ENCODE data around the gene PTPN20. TPM values are rescaled to one million over a fixed set of nuclear protein-coding genes. Genes with fewer than 3 reads are reported as not detected.
A peak's percentile ranks its signal among the peaks of the same experiment; 100 is the strongest.

The PTPN20 gene
- total and polyA plus RNA-seq, 2 of the 4 experiments (the other 2 are of a cell fraction): 0.14 TPM; not detected in 1

DNA sequence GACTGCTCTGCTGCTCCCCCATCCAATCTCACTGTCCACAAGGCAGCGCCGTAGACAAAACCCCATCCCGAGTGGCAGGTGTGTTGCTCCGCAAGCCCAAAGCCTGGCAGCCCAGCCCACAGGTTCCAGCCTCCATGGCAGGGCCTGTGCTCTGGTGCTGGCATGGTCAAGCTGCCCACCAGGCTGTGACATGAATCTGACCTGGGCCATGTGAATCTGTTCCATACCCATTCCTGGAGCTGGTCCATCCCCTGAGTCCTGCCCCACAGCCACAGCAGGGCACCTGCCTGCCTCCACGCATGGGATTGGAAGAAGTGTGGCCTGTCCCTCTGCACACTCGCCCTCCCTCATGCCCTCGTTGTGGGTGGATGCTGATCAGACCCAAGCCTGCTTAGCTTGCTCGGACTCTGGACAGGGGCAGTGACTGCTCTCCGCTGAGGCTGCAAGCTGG lies 128.8 kb downstream of the PTPN20 start:
- Histone ChIP-seq H4K91ac (ENCODE audit: insufficient read depth, low read depth, low read length) (no peak overlapping the region), H4K8ac (ENCODE audit: low read depth in 2 of 2, low read length in 2 of 2) (no peak overlapping the region), H3K56ac (ENCODE audit: extremely low read depth, insufficient read depth, low read length) (no peak overlapping the region), H3K9me3 (ENCODE audit: control insufficient read depth, insufficient read depth, low read length) (no peaks in the 10 kb centered on the region), H3K9me1 (ENCODE audit: insufficient read depth, low read length) (no peaks in the 10 kb centered on the region), H3K14ac (replicated peaks; ENCODE audit: low read depth, low read length) (no peak overlapping the region), H2BK20ac (ENCODE audit: low read depth, low read length) (no peak overlapping the region), H4K5ac (ENCODE audit: low read depth, low read length) (no peak overlapping the region), H3K23ac (ENCODE audit: low read depth, low read length) (no peak overlapping the region), H3K4me2 (ENCODE audit: low read depth, low read length) (no peak overlapping the region), H3K79me1 (ENCODE audit: low read depth in 1 of 2, low read length in 2 of 2) (no peaks in the 10 kb centered on the region), H3K27me3 (ENCODE audit: control insufficient read depth, insufficient read depth, low read length) (peaks cover 28% of the 10 kb centered on the region), H2BK120ac (ENCODE audit: low read depth, low read length) (no peak overlapping the region), H2AFZ (replicated peaks; ENCODE audit: low read length, poor library complexity) (peak overlapping the region; percentile 29), H3K4ac (ENCODE audit: low read depth, low read length) (no peak overlapping the region), H2AK9ac (replicated peaks; ENCODE audit: low read depth, low read length, poor library complexity) (no peak overlapping the region), H2AK5ac (ENCODE audit: low read depth, low read length) (no peak overlapping the region; the same call in 1 of the 2 replicates), H4K20me1 (ENCODE audit: insufficient read depth, low read length) (no peaks in the 10 kb centered on the region), H3K18ac (ENCODE audit: low read depth, low read length) (no peak overlapping the region), H3K4me3 (ENCODE audit: insufficient read depth, low read depth, low read length) (no peak overlapping the region), H2BK5ac (ENCODE audit: low read depth, low read length, poor library complexity, severe bottlenecking) (no peak overlapping the region), H3K9ac (ENCODE audit: low read depth, low read length) (no peak overlapping the region), H2BK15ac (ENCODE audit: low read depth, low read length) (no peak overlapping the region), H3K4me1 (ENCODE audit: control insufficient read depth, insufficient read depth, low read length) (no peaks in the 10 kb centered on the region), H3K36me3 (ENCODE audit: control insufficient read depth, insufficient read depth, low read length) (no peaks in the 10 kb centered on the region), H3K27ac (ENCODE audit: insufficient read depth, low read length) (no peak overlapping the region)
- 95% methylated on average over 4 of the region's 9 CpGs; no CpG with 5 or more reads in 1 of the 2 experiments for WGBS, 2 experiments (ENCODE audit: extremely low coverage in 2 of 2, insufficient read length in 1 of 2)
- BruUV-seq (replicated peaks): no TSS peak
- CTCF ChIA-PET: no interaction called here
- ATAC-seq (ENCODE audit: low read depth): no peak
- dilution Hi-C loops (cut with HindIII; ENCODE audit: low sequenced_read_pairs, unreplicated experiment) (no loop called here), intact Hi-C loops (cut with micrococcal nuclease) (no loop called here), in situ Hi-C loops (cut with MboI; ENCODE audit: low sequenced_read_pairs) (no loop called here)
- no peak for DNase-seq
- POLR2A ChIA-PET (ENCODE audit: unreplicated experiment): no interaction called here
- no peak for TF ChIP-seq NFE2L2 (IDR thresholded peaks at IDR 0.05; ENCODE audit: low read depth, low read length)
- TF ChIP-seq RCOR1 (IDR thresholded peaks at IDR 0.05; ENCODE audit: insufficient replicate concordance, low read length): no peak
- no peak for TF ChIP-seq BHLHE40 (IDR thresholded peaks at IDR 0.05; ENCODE audit: low read depth, low read length)
- TF ChIP-seq RAD21 (IDR thresholded peaks at IDR 0.05; ENCODE audit: low read length): no peak
- no peak for TF ChIP-seq MXI1 (IDR thresholded peaks at IDR 0.05; ENCODE audit: borderline replicate concordance, low read depth, low read length)
- TF ChIP-seq CHD1 (IDR thresholded peaks at IDR 0.05; ENCODE audit: low read depth, low read length): no peak
- no peak for TF ChIP-seq RFX5 (IDR thresholded peaks at IDR 0.05; ENCODE audit: low read depth, low read length)
- no peak for TF ChIP-seq POLR2A (IDR thresholded peaks at IDR 0.05; ENCODE audit: low read depth, low read length)
- no peak for TF ChIP-seq MAZ (IDR thresholded peaks at IDR 0.05; ENCODE audit: borderline replicate concordance, low read depth, low read length)
- TF ChIP-seq FOS (IDR thresholded peaks at IDR 0.05; ENCODE audit: low read depth, low read length): no peak
- TF ChIP-seq, protein P1, sequence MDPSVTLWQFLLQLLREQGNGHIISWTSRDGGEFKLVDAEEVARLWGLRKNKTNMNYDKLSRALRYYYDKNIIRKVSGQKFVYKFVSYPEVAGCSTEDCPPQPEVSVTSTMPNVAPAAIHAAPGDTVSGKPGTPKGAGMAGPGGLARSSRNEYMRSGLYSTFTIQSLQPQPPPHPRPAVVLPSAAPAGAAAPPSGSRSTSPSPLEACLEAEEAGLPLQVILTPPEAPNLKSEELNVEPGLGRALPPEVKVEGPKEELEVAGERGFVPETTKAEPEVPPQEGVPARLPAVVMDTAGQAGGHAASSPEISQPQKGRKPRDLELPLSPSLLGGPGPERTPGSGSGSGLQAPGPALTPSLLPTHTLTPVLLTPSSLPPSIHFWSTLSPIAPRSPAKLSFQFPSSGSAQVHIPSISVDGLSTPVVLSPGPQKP (IDR thresholded peaks at IDR 0.05; ENCODE audit: borderline replicate concordance, low read depth, low read length): no peak
- TF ChIP-seq CTCF (conservative IDR thresholded peaks at IDR 0.05; ENCODE audit: low read depth, low read length): no peak
- TF ChIP-seq CEBPB (IDR thresholded peaks at IDR 0.05; ENCODE audit: low read depth, low read length): no peak

All from IMR-90 (cell line).